Measurements from ENCODE around the gene PNCK. TPM values are rescaled to one million over a fixed set of nuclear protein-coding genes. Genes with fewer than 3 reads are reported as not detected.

Gene PNCK
- total and polyA plus RNA-seq, 10 of the 15 experiments (the other 5 are each of a cell fraction or from before 2014, with no cell fraction given), result 0.21 to 0.67 (median 0.54) TPM; not detected in 7

DNA sequence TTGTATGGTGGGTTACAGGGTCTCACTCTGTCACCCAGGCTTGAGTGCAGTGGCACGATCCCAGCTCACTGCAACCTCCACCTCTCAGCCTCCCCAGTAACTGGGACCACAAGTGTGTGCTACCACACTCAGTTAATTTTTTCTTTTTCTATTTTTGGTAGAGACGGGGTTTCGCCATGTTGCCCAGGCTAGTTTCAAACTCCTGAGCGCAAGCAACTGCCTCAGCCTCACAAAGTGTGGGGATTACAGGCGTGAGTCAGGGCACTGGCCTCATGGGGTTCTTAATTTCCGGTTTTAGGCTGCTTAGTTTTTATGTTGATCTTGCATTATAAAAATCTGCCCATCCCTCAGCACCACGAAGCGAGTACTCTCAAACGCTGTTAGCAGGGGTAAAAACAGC is 43.8 kb upstream of the PNCK start:
- FAIRE-seq, result no peak
- WGBS (ENCODE audit: insufficient coverage, insufficient replicate concordance, low lambda C conversion rate, missing lambda C conversion rate), result 63% methylated on average over 9 of the region's 9 CpGs
- no TSS peak for BruUV-seq (replicated peaks)
- ChIA-PET POLR2A (no interaction called here), CTCF (no interaction called here), RAD21 (ENCODE audit: unreplicated experiment) (no interaction called here), SMC1A (ENCODE audit: uncharacterized antibody, unreplicated experiment) (no interaction called here)
- no peaks in the 10 kb centered on the region for H3K9me3 ChIP-seq (replicated peaks; ENCODE audit: control insufficient read depth, insufficient read depth, low read length)
- no peak overlapping the region for H3K9ac ChIP-seq (ENCODE audit: control insufficient read depth, insufficient read depth, low read length)
- H3K4me2 ChIP-seq (ENCODE audit: control insufficient read depth, insufficient read depth), result no peak overlapping the region
- in situ Hi-C loops (cut with MboI) (loop anchor here (10.0 kb wide), 1 partner anchor 113 kb away; no protein-coding TSS in a partner anchor), intact Hi-C loops (cut with micrococcal nuclease; ENCODE audit: unreplicated experiment) (no loop called here)
- no peaks in the 10 kb centered on the region for H3K27me3 ChIP-seq (replicated peaks in 1 of 2; ENCODE audit: control insufficient read depth in 2 of 2, insufficient read depth in 2 of 2, low read length in 1 of 2)
- H3K79me2 ChIP-seq (ENCODE audit: control insufficient read depth, insufficient read depth, low read length), result peaks cover 5% of the 10 kb centered on the region
- H3K4me1 ChIP-seq (ENCODE audit: control insufficient read depth, insufficient read depth, low read length), result no peaks in the 10 kb centered on the region
- no peak overlapping the region for H2AFZ ChIP-seq (ENCODE audit: control insufficient read depth, low read depth, low read length)
- no peak for ATAC-seq
- TF ChIP-seq EGR1 (IDR thresholded peaks at IDR 0.05; ENCODE audit: borderline replicate concordance in 1 of 2, low read depth in 2 of 2, low read length in 2 of 2) (no peak), FOXK2 (IDR thresholded peaks at IDR 0.05) (no peak), TAF1 (IDR thresholded peaks at IDR 0.05; ENCODE audit: borderline replicate concordance, low read depth, low read length) (no peak), RFX5 (IDR thresholded peaks at IDR 0.05; ENCODE audit: low read depth, low read length) (no peak), MEF2A (IDR thresholded peaks at IDR 0.05; ENCODE audit: insufficient read depth, low read depth, low read length) (no peak), CHD1 (IDR thresholded peaks at IDR 0.05; ENCODE audit: low read depth, low read length) (no peak), NRF1 (conservative IDR thresholded peaks at IDR 0.05; ENCODE audit: low read depth, low read length) (no peak), CHD2 (IDR thresholded peaks at IDR 0.05; ENCODE audit: borderline replicate concordance, low read depth, low read length) (no peak), SMAD1 (IDR thresholded peaks at IDR 0.05; ENCODE audit: low read depth, partially characterized antibody) (no peak)
- TF ChIP-seq, protein P1, sequence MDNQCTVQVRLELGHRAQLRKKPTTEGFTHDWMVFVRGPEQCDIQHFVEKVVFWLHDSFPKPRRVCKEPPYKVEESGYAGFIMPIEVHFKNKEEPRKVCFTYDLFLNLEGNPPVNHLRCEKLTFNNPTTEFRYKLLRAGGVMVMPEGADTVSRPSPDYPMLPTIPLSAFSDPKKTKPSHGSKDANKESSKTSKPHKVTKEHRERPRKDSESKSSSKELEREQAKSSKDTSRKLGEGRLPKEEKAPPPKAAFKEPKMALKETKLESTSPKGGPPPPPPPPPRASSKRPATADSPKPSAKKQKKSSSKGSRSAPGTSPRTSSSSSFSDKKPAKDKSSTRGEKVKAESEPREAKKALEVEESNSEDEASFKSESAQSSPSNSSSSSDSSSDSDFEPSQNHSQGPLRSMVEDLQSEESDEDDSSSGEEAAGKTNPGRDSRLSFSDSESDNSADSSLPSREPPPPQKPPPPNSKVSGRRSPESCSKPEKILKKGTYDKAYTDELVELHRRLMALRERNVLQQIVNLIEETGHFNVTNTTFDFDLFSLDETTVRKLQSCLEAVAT (IDR thresholded peaks at IDR 0.05), result no peak
- TF ChIP-seq, protein P2, sequence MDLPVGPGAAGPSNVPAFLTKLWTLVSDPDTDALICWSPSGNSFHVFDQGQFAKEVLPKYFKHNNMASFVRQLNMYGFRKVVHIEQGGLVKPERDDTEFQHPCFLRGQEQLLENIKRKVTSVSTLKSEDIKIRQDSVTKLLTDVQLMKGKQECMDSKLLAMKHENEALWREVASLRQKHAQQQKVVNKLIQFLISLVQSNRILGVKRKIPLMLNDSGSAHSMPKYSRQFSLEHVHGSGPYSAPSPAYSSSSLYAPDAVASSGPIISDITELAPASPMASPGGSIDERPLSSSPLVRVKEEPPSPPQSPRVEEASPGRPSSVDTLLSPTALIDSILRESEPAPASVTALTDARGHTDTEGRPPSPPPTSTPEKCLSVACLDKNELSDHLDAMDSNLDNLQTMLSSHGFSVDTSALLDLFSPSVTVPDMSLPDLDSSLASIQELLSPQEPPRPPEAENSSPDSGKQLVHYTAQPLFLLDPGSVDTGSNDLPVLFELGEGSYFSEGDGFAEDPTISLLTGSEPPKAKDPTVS (IDR thresholded peaks at IDR 0.05; ENCODE audit: low read depth, low read length), result no peak
- TF ChIP-seq, protein P3, sequence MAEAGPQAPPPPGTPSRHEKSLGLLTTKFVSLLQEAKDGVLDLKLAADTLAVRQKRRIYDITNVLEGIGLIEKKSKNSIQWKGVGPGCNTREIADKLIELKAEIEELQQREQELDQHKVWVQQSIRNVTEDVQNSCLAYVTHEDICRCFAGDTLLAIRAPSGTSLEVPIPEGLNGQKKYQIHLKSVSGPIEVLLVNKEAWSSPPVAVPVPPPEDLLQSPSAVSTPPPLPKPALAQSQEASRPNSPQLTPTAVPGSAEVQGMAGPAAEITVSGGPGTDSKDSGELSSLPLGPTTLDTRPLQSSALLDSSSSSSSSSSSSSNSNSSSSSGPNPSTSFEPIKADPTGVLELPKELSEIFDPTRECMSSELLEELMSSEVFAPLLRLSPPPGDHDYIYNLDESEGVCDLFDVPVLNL (IDR thresholded peaks at IDR 0.05; ENCODE audit: low read depth, low read length), result no peak
- no peak overlapping the region for H3K27ac ChIP-seq (ENCODE audit: control insufficient read depth, insufficient read depth)
- peaks cover 6 to 14% of the 10 kb centered on the region in 2 experiments for H3K36me3 ChIP-seq (ENCODE audit: control insufficient read depth in 2 of 2, insufficient read depth in 2 of 2, low read length in 1 of 2)
- DNase-seq (ENCODE audit: low read depth, low spot score), result no peak
- no peak overlapping the region for H3K4me3 ChIP-seq
- no peaks in the 10 kb centered on the region for H4K20me1 ChIP-seq (ENCODE audit: control insufficient read depth, insufficient read depth)
